NOMO-1 treated with dmso at 0.1 percent for 144 hours (cell line): ENCODE results near the gene PLGRKT.
A peak's percentile ranks its signal among the peaks of the same experiment; 100 is the strongest.
"Not testable (repeated sequence)": the region's sequence is repeated elsewhere in the genome, so short reads cannot be mapped to it uniquely, and the experiment has no call there.

Experiments
- DNase-seq: peaks from one replicate; lab custom pipeline; 2025; ENCODE audit not compliant: unreplicated experiment; lab: John Stamatoyannopoulos, UW

The PLGRKT gene

GRCh38 chr9:5453004-5453403 is 15.3 kb upstream of the PLGRKT start:
- no peak for DNase-seq

- DNase-seq = no peak
These were observed 14.5 kb upstream of the PLGRKT start for GRCh38 chr9:5452286-5452609.

GRCh38 chr9:5450359-5451091 is 12.8 kb upstream of the PLGRKT start, which contains the start of gene CD274:
Gene CD274 (plus strand): TSS chr9:5450542. CDS start chr9:5456114, 5,572 bp downstream.
- DNase-seq = peak; percentile 37

- no peak for DNase-seq
These were observed 12.0 kb upstream of the PLGRKT start for GRCh38 chr9:5449521-5450358.

- no peak for DNase-seq
These were observed 11.0 kb upstream of the PLGRKT start for GRCh38 chr9:5448461-5449435.

- DNase-seq = no peak
These were observed 10.3 kb upstream of the PLGRKT start for GRCh38 chr9:5448016-5448415.

- DNase-seq = no peak
These were observed 9.6 kb upstream of the PLGRKT start for GRCh38 chr9:5447337-5447736.

- no peak for DNase-seq
These were observed 8.9 kb upstream of the PLGRKT start for GRCh38 chr9:5446451-5447236.

- DNase-seq = no peak
These were observed 8.2 kb upstream of the PLGRKT start for GRCh38 chr9:5445886-5446285.

- DNase-seq = not testable (repeated sequence)
These were observed 7.4 kb upstream of the PLGRKT start for GRCh38 chr9:5445096-5445495.

GRCh38 chr9:5443850-5444249 is 6.1 kb upstream of the PLGRKT start:
- no peak for DNase-seq

- no peak for DNase-seq
These were observed 4.8 kb upstream of the PLGRKT start for GRCh38 chr9:5442400-5443011.

GRCh38 chr9:5441043-5441442 is 3.3 kb upstream of the PLGRKT start:
- no peak for DNase-seq

- no peak for DNase-seq
These were observed 2.7 kb upstream of the PLGRKT start for GRCh38 chr9:5440426-5440825.

GRCh38 chr9:5438301-5439162 is 807 bp upstream of the PLGRKT start:
- no peak for DNase-seq

GRCh38 chr9:5436441-5436840 is 1.3 kb downstream of the PLGRKT start:
- no peak for DNase-seq

GRCh38 chr9:5435912-5436311 is 1.8 kb downstream of the PLGRKT start:
- no peak for DNase-seq

GRCh38 chr9:5433841-5434810 is 3.6 kb downstream of the PLGRKT start:
- not testable (repeated sequence) for DNase-seq
